IMR-90 (cell line): ENCODE measurements around the gene INHBE.

ENCODE experiments used
- FOS ChIP-seq: fragments of 150-350 bp; IDR thresholded peaks from 2 replicates; pipeline ENCODE4 v1.6.1; 2016; ENCODE audit warnings: low read depth, low read length
- MAFK ChIP-seq: IDR thresholded peaks from 2 replicates; pipeline ENCODE4 v1.6.1; 2012; ENCODE audit warnings: low read depth, low read length, improper control_type of control experiment
- MAZ ChIP-seq: IDR thresholded peaks from 2 replicates; pipeline ENCODE4 v1.6.1; 2012; ENCODE audit warnings: low read depth, mild to moderate bottlenecking, low read length, improper control_type of control experiment, moderate library complexity, borderline replicate concordance
- POLR2A ChIP-seq: IDR thresholded peaks from 2 replicates; pipeline ENCODE4 v1.6.1; 2012; ENCODE audit warnings: mild to moderate bottlenecking, low read depth, low read length
- RCOR1 ChIP-seq: IDR thresholded peaks from 2 replicates; pipeline ENCODE4 v1.6.1; 2012; ENCODE audit warnings: mild to moderate bottlenecking, low read length, improper control_type of control experiment; ENCODE audit not compliant: insufficient replicate concordance
- RFX5 ChIP-seq: IDR thresholded peaks from 2 replicates; pipeline ENCODE4 v1.8.0; 2012; ENCODE audit warnings: low read depth, mild to moderate bottlenecking, low read length, moderate library complexity
- TF ChIP-seq, protein P1 (sequence below): conservative IDR thresholded peaks from 2 replicates; pipeline ENCODE4 v1.5.1; 2012; ENCODE audit warnings: mild to moderate bottlenecking, low read depth, low read length, improper control_type of control experiment

DNA sequence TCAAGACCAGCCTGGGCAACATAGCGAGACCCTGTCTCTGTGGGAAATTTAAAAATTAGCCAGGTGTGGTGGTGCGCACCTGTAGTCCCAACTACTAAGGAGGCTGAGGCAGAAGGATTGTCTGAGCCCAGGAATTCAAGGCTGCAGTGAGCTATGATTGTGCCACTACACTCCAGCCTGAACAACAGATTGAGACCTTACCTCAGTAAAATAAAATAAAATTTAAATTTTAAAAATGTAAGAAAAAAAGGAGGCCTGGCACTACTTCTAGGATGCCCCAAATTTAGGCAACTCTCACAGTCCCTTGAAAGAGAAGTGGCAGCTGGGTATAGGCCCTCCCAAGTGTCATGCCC lies 918 bp upstream of the INHBE start:
- no peak for TF ChIP-seq POLR2A
- TF ChIP-seq RCOR1: no peak
- TF ChIP-seq RFX5: no peak
- TF ChIP-seq MAFK: no peak
- TF ChIP-seq, protein P1, sequence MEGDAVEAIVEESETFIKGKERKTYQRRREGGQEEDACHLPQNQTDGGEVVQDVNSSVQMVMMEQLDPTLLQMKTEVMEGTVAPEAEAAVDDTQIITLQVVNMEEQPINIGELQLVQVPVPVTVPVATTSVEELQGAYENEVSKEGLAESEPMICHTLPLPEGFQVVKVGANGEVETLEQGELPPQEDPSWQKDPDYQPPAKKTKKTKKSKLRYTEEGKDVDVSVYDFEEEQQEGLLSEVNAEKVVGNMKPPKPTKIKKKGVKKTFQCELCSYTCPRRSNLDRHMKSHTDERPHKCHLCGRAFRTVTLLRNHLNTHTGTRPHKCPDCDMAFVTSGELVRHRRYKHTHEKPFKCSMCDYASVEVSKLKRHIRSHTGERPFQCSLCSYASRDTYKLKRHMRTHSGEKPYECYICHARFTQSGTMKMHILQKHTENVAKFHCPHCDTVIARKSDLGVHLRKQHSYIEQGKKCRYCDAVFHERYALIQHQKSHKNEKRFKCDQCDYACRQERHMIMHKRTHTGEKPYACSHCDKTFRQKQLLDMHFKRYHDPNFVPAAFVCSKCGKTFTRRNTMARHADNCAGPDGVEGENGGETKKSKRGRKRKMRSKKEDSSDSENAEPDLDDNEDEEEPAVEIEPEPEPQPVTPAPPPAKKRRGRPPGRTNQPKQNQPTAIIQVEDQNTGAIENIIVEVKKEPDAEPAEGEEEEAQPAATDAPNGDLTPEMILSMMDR: no peak
- no peak for TF ChIP-seq MAZ
- no peak for TF ChIP-seq FOS
